Measurements from ENCODE around the gene ARMCX4. TPM values are rescaled to one million over a fixed set of nuclear protein-coding genes. Genes with fewer than 3 reads are reported as not detected.

Gene ARMCX4
- total RNA-seq, 1 donor from 2014 or later = 14.3 TPM

GRCh38 chrX:101452056-101452455 lies 33.2 kb upstream of the ARMCX4 start:
- ATAC-seq (no peak), DNase-seq (no peak)
- intact Hi-C loops (cut with DNase I) = no loop called here
- Histone ChIP-seq H3K4me3 (no peak overlapping the region), H3K27ac (no peak overlapping the region), H3K4me1 (peaks cover 11% of the 10 kb centered on the region), H3K9me3 (no peaks in the 10 kb centered on the region), H3K36me3 (peaks cover 7% of the 10 kb centered on the region), H3K27me3 (ENCODE audit: low read depth) (no peaks in the 10 kb centered on the region)
- no peak for TF ChIP-seq CTCF (IDR thresholded peaks at IDR 0.05)

- H3K4me1 ChIP-seq = no peaks in the 10 kb centered on the region
- intact Hi-C loops (cut with DNase I) = no loop called here
- ATAC-seq (no peak), DNase-seq (no peak)
- H3K36me3 ChIP-seq = no peaks in the 10 kb centered on the region
- H3K4me3 ChIP-seq = no peak overlapping the region
- no peak overlapping the region for H3K27ac ChIP-seq
- TF ChIP-seq CTCF (IDR thresholded peaks at IDR 0.05) = no peak
- no peaks in the 10 kb centered on the region for H3K27me3 ChIP-seq (ENCODE audit: low read depth)
- no peaks in the 10 kb centered on the region for H3K9me3 ChIP-seq
These were observed 24.6 kb upstream of the ARMCX4 start for GRCh38 chrX:101460669-101461068.

- Histone ChIP-seq H3K36me3 (no peaks in the 10 kb centered on the region), H3K4me3 (no peak overlapping the region), H3K4me1 (no peaks in the 10 kb centered on the region), H3K9me3 (no peaks in the 10 kb centered on the region), H3K27me3 (ENCODE audit: low read depth) (no peaks in the 10 kb centered on the region), H3K27ac (no peak overlapping the region)
- ATAC-seq (peak; percentile 68 to 69), DNase-seq (no peak)
- no peak for TF ChIP-seq CTCF (IDR thresholded peaks at IDR 0.05)
- intact Hi-C loops (cut with DNase I) = no loop called here
These were observed 22.4 kb upstream of the ARMCX4 start for GRCh38 chrX:101462892-101463291.

- ATAC-seq = no peak
- no peaks in the 10 kb centered on the region for H3K4me1 ChIP-seq
- no peaks in the 10 kb centered on the region for H3K9me3 ChIP-seq
- no peak overlapping the region for H3K4me3 ChIP-seq
- no peak overlapping the region for H3K27ac ChIP-seq
- H3K36me3 ChIP-seq = no peaks in the 10 kb centered on the region
- H3K27me3 ChIP-seq (ENCODE audit: low read depth) = no peaks in the 10 kb centered on the region
- TF ChIP-seq CTCF (IDR thresholded peaks at IDR 0.05) = no peak
- intact Hi-C loops (cut with DNase I) = no loop called here
- DNase-seq = no peak
These were observed 6.9 kb upstream of the ARMCX4 start for GRCh38 chrX:101478366-101478765.

- Histone ChIP-seq H3K27ac (no peak overlapping the region), H3K4me3 (no peak overlapping the region), H3K4me1 (no peaks in the 10 kb centered on the region)
These were observed 3.0 kb upstream of the ARMCX4 start for GRCh38 chrX:101482296-101482695.

More at GRCh38 chrX:101482296-101482695, 3.0 kb upstream of the ARMCX4 start:
- intact Hi-C loops (cut with DNase I) = no loop called here
- Histone ChIP-seq H3K9me3 (no peaks in the 10 kb centered on the region), H3K27me3 (ENCODE audit: low read depth) (no peaks in the 10 kb centered on the region), H3K36me3 (no peaks in the 10 kb centered on the region)
- no peak for ATAC-seq
- no peak for TF ChIP-seq CTCF (IDR thresholded peaks at IDR 0.05)
- DNase-seq = no peak
